ENCODE data around the gene SEMA4F.

GRCh38 chr2:74719066-74719465 lies 65.0 kb downstream of the SEMA4F start:
- TF ChIP-seq EZH2phosphoT487 (IDR thresholded peaks at IDR 0.05) (no peak), CTCF (IDR thresholded peaks at IDR 0.05) (no peak)

All from neural progenitor cell (in vitro differentiated cells).